Choroid plexus epithelial cell (primary cell): ENCODE measurements around the gene SGO1.
A peak's percentile ranks its signal among the peaks of the same experiment; 100 is the strongest.

Source experiments
- DNase-seq: peaks from one replicate; pipeline ENCODE4 v3.0.0-alpha.2; 2010; ENCODE audit warnings: low read depth
- H3K4me3 ChIP-seq: 2 replicates; pipeline ENCODE4 v1.5.1; 2011; ENCODE audit warnings: low read depth, mild to moderate bottlenecking, control low read depth, low read length, moderate library complexity
- CTCF ChIP-seq: conservative IDR thresholded peaks from 2 replicates; pipeline ENCODE4 v1.5.1; 2011; ENCODE audit warnings: low read depth, mild to moderate bottlenecking, control low read depth, inconsistent platforms, low read length, moderate library complexity

SGO1 gene

GRCh38 chr3:20142517-20142916 is 43.5 kb downstream of the SGO1 start:
- no peak for DNase-seq
- H3K4me3 ChIP-seq: no peak overlapping the region
- no peak for TF ChIP-seq CTCF

- no peak for TF ChIP-seq CTCF
- DNase-seq: peak; percentile 64
- no peak overlapping the region for H3K4me3 ChIP-seq
Observed at GRCh38 chr3:20141851-20142250, 44.2 kb downstream of the SGO1 start.

GRCh38 chr3:20141316-20141715 is 44.7 kb downstream of the SGO1 start:
- DNase-seq: no peak
- TF ChIP-seq CTCF: no peak
- no peak overlapping the region for H3K4me3 ChIP-seq

- no peak for DNase-seq
- no peak for TF ChIP-seq CTCF
- H3K4me3 ChIP-seq: no peak overlapping the region
Observed at GRCh38 chr3:20140881-20141280, 45.1 kb downstream of the SGO1 start.

GRCh38 chr3:20137647-20138046 is 48.4 kb downstream of the SGO1 start:
- no peak overlapping the region for H3K4me3 ChIP-seq
- no peak for DNase-seq
- TF ChIP-seq CTCF: no peak

DNA sequence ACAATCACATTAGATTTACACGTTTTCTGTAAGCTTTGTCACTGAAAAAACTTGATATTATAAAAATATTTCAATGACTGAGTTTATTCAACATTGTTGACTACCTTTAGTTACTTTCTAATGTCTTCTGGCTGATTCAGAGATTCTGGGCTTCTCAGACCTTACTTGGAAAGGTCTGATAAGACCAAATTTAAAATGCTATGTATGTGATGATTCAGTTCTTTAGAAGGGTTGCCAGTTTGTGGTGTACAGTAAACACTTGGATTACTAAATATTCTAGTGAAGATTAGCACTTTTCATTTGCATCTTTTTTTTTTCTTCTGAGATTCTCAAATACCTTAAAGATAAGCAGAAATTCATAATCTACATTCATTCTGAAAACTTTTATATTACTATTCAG is 49.8 kb downstream of the SGO1 start:
- DNase-seq: peak; percentile 13
- no peak overlapping the region for H3K4me3 ChIP-seq
- no peak for TF ChIP-seq CTCF

- TF ChIP-seq CTCF: no peak
- no peak overlapping the region for H3K4me3 ChIP-seq
- no peak for DNase-seq
Observed at GRCh38 chr3:20130106-20130505, 55.9 kb downstream of the SGO1 start.
